ACC112 (cell line): ENCODE measurements around the gene NAALADL2.

ENCODE experiments used
- H2AFZ ChIP-seq: fragments of 200-600 bp; sonication (generic); one replicate; pipeline ENCODE4 v1.6.0; 2017; ENCODE audit warnings: antibody characterized with exemption, low read length; ENCODE audit not compliant: unreplicated experiment
- H3K27ac ChIP-seq: fragments of 200-600 bp; sonication (generic); 2 replicates; pipeline ENCODE4 v1.5.1; 2014; ENCODE audit warnings: low read depth, mild to moderate bottlenecking, antibody characterized with exemption, low read length, moderate library complexity
- H3K27me3 ChIP-seq: fragments of 200-600 bp; sonication (generic); 2 replicates; pipeline ENCODE4 v1.6.1; 2014; ENCODE audit warnings: mild to moderate bottlenecking, antibody characterized with exemption, low read length, moderate library complexity, mixed read lengths; ENCODE audit not compliant: insufficient read depth
- H3K36me3 ChIP-seq: fragments of 200-600 bp; sonication (generic); 2 replicates; pipeline ENCODE4 v1.6.1; 2016; ENCODE audit warnings: mild to moderate bottlenecking, antibody characterized with exemption, low read length, moderate library complexity, mixed read lengths; ENCODE audit not compliant: insufficient read depth
- H3K4me1 ChIP-seq: fragments of 200-600 bp; sonication (generic); one replicate; pipeline ENCODE4 v1.6.1; 2016; ENCODE audit warnings: low read length, mixed read lengths; ENCODE audit not compliant: insufficient read depth, unreplicated experiment, control insufficient read depth
- H3K4me3 ChIP-seq: fragments of 200-600 bp; sonication (generic); 2 replicates; pipeline ENCODE4 v1.5.1; 2014; ENCODE audit warnings: mild to moderate bottlenecking, low read depth, low read length
- H3K79me2 ChIP-seq: fragments of 200-600 bp; sonication (generic); one replicate; pipeline ENCODE4 v1.6.0; 2016; ENCODE audit warnings: low read length; ENCODE audit not compliant: control insufficient read depth, unreplicated experiment, insufficient read depth

Gene NAALADL2

DNA sequence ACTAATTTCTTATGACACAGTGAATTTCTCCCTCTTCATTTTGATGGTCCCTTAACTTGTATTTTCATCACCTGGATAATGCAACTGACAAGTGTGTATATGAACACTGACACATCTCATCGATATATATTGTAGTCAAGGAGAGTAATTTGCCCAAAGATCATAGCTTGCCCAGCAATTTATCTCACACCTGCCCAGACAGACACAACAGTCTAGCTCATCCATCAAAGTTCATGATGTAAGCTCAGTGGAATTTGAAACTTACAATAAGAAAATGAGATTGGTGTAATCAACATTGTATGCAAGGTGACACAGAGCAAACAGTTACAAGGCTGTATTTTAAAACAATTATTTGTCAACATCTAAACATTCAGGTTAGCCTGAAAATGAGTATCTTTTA, 805.8 kb downstream of the NAALADL2 start:
- Histone ChIP-seq H3K27me3 (no peaks in the 10 kb centered on the region), H3K27ac (no peak overlapping the region), H2AFZ (no peak overlapping the region), H3K79me2 (no peaks in the 10 kb centered on the region), H3K4me3 (no peak overlapping the region), H3K36me3 (no peaks in the 10 kb centered on the region), H3K4me1 (no peaks in the 10 kb centered on the region)

DNA sequence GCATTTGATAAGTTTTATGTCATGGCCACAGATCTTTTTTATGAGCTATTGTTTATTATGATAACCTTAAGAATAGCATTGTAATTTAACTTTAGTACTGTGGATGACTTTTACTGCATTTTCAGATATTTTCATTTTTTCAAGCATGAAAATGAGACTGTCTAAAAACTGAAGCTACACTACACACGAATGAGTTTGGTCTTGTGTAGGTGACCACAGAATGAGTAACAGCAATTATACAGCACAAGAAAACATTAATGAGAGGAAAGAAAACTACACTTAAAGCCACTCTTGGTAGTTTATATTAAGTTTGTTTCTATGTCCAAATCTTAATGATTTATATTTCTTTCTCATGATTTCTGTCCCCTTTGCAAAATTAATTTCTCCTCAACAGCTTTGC, 809.2 kb downstream of the NAALADL2 start:
- no peaks in the 10 kb centered on the region for H3K79me2 ChIP-seq
- H3K27ac ChIP-seq: no peak overlapping the region
- H3K27me3 ChIP-seq: no peaks in the 10 kb centered on the region
- H3K36me3 ChIP-seq: no peaks in the 10 kb centered on the region
- no peak overlapping the region for H3K4me3 ChIP-seq
- peaks cover 3% of the 10 kb centered on the region for H3K4me1 ChIP-seq
- H2AFZ ChIP-seq: no peak overlapping the region

DNA sequence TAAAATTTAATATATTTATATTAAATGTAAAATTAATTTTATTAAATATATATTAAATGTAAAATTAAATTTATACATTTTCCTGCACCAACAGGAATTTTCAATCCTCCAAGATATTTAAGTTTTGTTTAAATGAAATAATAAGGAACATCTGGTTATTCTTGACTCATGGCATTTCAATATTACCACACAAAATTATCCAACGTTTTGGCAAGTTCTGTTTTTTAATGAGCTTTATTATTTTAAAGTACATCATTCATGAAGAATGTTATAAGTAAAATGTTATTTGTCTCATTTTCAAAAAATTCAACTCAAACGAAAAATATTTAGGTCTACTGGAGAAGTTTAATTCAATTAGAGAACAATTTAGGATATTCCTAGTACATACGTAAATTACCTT, 811.4 kb downstream of the NAALADL2 start:
- Histone ChIP-seq H3K79me2 (no peaks in the 10 kb centered on the region), H3K4me1 (peaks cover 3% of the 10 kb centered on the region), H3K4me3 (no peak overlapping the region), H3K27me3 (no peaks in the 10 kb centered on the region), H2AFZ (no peak overlapping the region), H3K27ac (no peak overlapping the region), H3K36me3 (no peaks in the 10 kb centered on the region)

DNA sequence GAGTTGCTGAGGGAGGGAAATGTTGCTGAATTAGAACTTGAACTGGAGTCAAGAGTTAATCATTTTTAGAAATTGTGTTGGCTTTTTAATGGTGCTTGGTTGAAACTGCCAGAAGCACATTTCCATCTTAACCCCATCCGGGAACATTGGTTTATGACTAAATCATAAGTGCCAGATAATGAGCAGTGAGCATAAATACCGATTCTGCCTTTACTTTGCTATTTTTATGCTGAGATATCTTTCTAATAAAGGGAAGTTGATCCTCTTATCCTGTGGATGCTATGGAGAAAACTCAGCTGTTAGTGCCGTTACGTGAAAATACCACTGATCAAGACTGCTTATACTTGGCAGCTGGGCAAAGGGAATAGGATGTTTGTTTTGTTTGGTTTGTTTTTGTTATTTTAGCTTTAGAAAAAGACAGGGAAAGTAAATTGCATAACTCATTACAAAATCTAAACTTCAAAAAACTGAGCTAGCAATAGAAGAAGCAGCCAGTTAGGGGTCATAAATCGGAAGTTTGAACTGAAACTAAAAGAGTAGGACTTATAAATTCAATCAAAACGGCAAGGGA, 813.1 kb downstream of the NAALADL2 start:
- no peaks in the 10 kb centered on the region for H3K27me3 ChIP-seq
- H2AFZ ChIP-seq: peak overlapping the region; percentile 94
- H3K79me2 ChIP-seq: no peaks in the 10 kb centered on the region
- no peaks in the 10 kb centered on the region for H3K36me3 ChIP-seq
- peak overlapping the region; percentile 81 for H3K4me3 ChIP-seq
- H3K27ac ChIP-seq: peak overlapping the region; percentile 33
- peaks cover 3% of the 10 kb centered on the region for H3K4me1 ChIP-seq

DNA sequence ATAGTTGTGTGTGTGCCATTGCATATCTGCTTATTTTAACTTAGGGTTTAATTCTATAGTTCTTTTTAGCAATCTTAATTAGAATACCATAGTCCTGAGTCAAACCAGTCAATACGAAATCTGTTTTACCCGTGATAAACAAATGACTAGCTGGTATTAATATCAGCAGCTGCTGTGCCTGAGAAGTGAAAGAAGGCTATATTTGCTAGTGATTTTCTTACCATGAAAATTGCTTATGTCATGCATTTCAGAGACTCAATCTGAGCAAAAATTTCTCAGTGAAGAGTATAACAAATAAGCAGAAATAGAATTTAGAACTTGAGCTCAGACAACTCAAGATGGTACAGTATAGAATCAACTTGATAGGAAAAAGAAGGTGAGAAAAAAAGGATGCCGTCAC, 820.4 kb downstream of the NAALADL2 start:
- no peaks in the 10 kb centered on the region; the same call in 1 of the 2 replicates for H3K36me3 ChIP-seq
- no peaks in the 10 kb centered on the region for H3K4me1 ChIP-seq
- no peak overlapping the region for H2AFZ ChIP-seq
- H3K27me3 ChIP-seq: no peaks in the 10 kb centered on the region
- no peak overlapping the region for H3K27ac ChIP-seq
- no peak overlapping the region for H3K4me3 ChIP-seq
- H3K79me2 ChIP-seq: no peaks in the 10 kb centered on the region

DNA sequence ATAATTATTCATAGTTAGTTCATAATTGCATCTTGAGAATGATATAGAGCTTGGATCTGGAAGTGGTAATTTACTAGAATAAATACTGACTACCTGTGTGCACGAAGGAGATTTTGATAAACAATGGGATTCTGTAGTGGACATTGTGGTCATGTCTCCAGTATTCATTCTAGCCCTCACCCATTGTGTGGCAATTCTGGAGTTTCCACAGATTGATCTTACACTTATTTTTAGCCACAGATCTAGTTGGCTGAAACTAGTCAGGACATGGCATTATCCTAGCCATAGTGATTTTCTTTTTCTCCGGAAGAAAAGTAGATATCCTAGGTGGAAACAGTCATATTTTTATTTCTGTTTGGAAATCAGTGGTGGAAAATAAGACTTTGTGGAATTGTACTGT, 833.1 kb downstream of the NAALADL2 start:
- Histone ChIP-seq H3K27me3 (no peaks in the 10 kb centered on the region), H2AFZ (no peak overlapping the region), H3K4me3 (no peak overlapping the region), H3K36me3 (no peaks in the 10 kb centered on the region), H3K4me1 (no peaks in the 10 kb centered on the region), H3K27ac (no peak overlapping the region), H3K79me2 (no peaks in the 10 kb centered on the region)

DNA sequence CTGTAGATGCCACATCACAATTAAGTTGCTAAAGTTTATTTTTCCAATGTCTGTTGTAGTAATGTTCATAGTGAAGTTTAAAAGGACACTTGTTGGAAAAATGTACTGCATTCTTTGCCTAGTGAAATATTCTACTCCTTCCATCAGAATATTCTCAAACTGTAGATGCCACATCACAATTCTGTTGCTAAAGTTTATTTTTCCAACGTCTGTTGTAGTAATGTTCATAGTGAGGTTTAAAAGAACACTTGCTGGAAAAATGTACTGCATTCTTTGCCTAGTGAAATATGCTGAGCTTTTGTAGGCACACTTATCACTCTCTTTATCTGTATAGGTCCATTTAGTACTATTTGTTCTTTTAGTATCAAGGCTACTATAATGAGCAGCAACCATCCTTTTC, 836.1 kb downstream of the NAALADL2 start:
- Histone ChIP-seq H3K27me3 (no peaks in the 10 kb centered on the region), H2AFZ (no peak overlapping the region), H3K79me2 (no peaks in the 10 kb centered on the region), H3K4me1 (no peaks in the 10 kb centered on the region), H3K36me3 (no peaks in the 10 kb centered on the region), H3K4me3 (no peak overlapping the region), H3K27ac (no peak overlapping the region)

DNA sequence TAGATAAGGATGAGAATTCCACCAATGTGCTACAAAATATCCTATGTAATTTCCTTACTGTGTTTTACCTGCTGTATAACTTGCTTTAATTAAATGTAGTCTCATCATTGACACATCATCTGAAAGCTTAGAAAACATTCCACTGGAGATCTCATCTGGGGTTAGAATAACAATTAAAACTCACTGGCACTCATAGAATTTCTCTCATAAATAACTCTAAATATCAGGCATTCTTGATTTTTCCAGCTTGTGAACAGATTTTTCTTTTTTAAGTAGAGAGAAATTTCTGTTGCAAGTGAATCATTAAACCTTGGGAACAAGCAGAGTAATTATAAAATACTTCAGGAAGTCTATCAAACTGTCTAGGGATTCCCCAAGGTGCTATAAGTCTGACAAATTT, 843.8 kb downstream of the NAALADL2 start:
- no peaks in the 10 kb centered on the region for H3K79me2 ChIP-seq

DNA sequence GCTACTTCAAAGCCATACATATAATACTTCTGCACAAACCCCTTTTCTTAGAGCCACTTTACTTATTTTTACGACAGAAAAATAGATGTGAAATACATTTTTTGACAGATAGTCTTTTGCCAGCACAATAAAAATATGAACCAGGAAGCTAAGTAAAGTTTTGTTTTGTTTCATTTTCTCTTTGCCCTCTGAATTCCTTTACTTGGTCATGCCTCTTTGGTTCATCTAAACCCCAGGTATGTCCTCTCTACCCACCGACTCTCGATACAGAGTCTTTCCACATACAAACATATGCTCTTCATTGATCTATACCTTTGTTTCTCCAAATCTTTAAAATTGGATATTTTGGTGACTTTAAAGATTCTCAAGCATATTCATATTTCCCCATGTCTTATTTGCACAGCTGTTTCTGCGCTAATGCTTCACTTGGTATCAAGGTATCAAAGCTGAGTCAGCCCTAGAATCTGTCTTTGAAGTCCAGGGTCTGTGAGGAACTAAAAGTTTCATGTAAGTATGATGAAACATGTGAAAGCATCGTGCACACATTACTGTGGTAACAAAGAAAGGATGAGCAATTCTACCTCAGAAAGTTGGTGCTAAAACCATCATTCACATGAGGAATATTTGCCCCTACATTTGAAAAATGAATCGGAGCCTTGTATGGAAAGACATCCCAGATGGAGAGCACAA, 845.4 kb downstream of the NAALADL2 start:
- Histone ChIP-seq H3K4me3 (no peak overlapping the region; the same call in 1 of the 2 replicates), H3K27ac (no peak overlapping the region), H2AFZ (peak overlapping the region; percentile 52), H3K27me3 (no peaks in the 10 kb centered on the region), H3K36me3 (no peaks in the 10 kb centered on the region), H3K4me1 (no peaks in the 10 kb centered on the region), H3K79me2 (no peaks in the 10 kb centered on the region)

More for the DNA sequence above, 843.8 kb downstream of the NAALADL2 start:
- Histone ChIP-seq H3K27ac (no peak overlapping the region), H3K27me3 (no peaks in the 10 kb centered on the region), H3K4me1 (no peaks in the 10 kb centered on the region), H2AFZ (no peak overlapping the region), H3K4me3 (no peak overlapping the region), H3K36me3 (no peaks in the 10 kb centered on the region)

DNA sequence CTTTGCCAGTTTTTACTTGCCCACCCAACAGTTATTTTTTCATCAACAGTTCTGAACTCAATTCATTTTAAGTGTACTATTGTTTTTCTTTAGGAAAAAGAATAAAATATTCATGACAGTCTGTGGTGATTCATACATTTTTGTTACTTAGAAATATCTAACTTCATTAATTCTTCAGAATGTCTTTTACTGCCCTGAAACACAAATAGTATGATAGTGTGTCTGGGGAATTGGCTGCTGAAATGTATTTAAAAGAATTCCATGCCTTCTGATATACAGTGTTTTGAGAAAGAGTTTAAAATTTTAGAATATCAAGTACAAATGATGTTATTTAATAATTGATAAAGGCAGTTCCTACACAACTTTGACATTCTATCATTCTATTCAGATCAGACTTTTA, 854.1 kb downstream of the NAALADL2 start:
- Histone ChIP-seq H3K4me1 (no peaks in the 10 kb centered on the region), H3K36me3 (no peaks in the 10 kb centered on the region), H3K4me3 (no peak overlapping the region), H3K27me3 (no peaks in the 10 kb centered on the region), H3K79me2 (no peaks in the 10 kb centered on the region), H3K27ac (no peak overlapping the region), H2AFZ (no peak overlapping the region)

DNA sequence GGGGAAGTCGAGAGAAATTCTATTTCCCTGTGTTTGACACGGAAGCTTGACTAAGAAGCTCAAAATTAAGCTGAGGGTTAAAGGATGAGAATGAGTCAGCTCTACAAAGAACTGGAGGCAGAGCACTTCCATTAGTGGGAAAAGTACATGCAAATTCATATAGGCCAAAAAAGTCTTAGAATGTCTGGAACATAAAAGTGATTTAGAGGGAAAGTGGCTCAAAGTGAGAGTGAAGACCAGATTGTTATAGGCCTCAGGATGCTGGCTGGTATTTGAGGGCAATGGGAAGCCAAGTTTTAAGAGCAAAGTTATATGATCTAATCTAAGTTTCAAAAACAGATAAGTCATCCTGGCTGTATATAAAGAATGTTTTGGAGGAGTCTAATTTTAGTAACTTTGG, 857.3 kb downstream of the NAALADL2 start:
- Histone ChIP-seq H3K36me3 (no peaks in the 10 kb centered on the region), H3K4me3 (no peak overlapping the region), H3K27me3 (no peaks in the 10 kb centered on the region), H2AFZ (no peak overlapping the region), H3K4me1 (no peaks in the 10 kb centered on the region), H3K27ac (no peak overlapping the region), H3K79me2 (no peaks in the 10 kb centered on the region)
